GM21786 (cell line): Measurements from ENCODE around the gene MFNG.
"Not testable (repeated sequence)": the region's sequence is repeated elsewhere in the genome, so short reads cannot be mapped to it uniquely, and the experiment has no call there.

Experiments
- ATAC-seq: cut with Tn5 transposase; IDR thresholded peaks from one replicate; pipeline ENCODE4 v1.9.1; 2021; ENCODE audit not compliant: unreplicated experiment

MFNG gene

GRCh38 chr22:37486224-37486845, at the start of gene MFNG:
MFNG (minus strand) TSS chr22:37486384; CDS start chr22:37486177, 207 bp downstream.
- peak; percentile 63 for ATAC-seq

GRCh38 chr22:37535159-37535558, 49.0 kb upstream of the MFNG start:
- ATAC-seq, result no peak

- no peak for ATAC-seq
Measured at GRCh38 chr22:37534445-37534844, 48.3 kb upstream of the MFNG start.

- no peak for ATAC-seq
Measured at GRCh38 chr22:37533995-37534394, 47.8 kb upstream of the MFNG start.

GRCh38 chr22:37529652-37530345, 43.6 kb upstream of the MFNG start:
- ATAC-seq, result no peak

- ATAC-seq, result not testable (repeated sequence)
Measured at GRCh38 chr22:37527952-37528351, 41.8 kb upstream of the MFNG start.

- not testable (repeated sequence) for ATAC-seq
Measured at GRCh38 chr22:37527081-37527752, 41.0 kb upstream of the MFNG start.

- no peak for ATAC-seq
Measured at GRCh38 chr22:37526376-37526775, 40.2 kb upstream of the MFNG start.

- ATAC-seq, result no peak
Measured at GRCh38 chr22:37525746-37526350, 39.7 kb upstream of the MFNG start.

- no peak for ATAC-seq
Measured at GRCh38 chr22:37525073-37525745, 39.0 kb upstream of the MFNG start.

- ATAC-seq, result no peak
Measured at GRCh38 chr22:37522482-37522881, 36.3 kb upstream of the MFNG start.

GRCh38 chr22:37521236-37521739, 35.1 kb upstream of the MFNG start:
- no peak for ATAC-seq

GRCh38 chr22:37520776-37521191, 34.6 kb upstream of the MFNG start:
- no peak for ATAC-seq

- no peak for ATAC-seq
Measured at GRCh38 chr22:37519268-37520195, 33.3 kb upstream of the MFNG start, which contains the start of gene CARD10. CARD10 (minus strand) TSS chr22:37519415; CDS start chr22:37519200, 215 bp downstream.

GRCh38 chr22:37518509-37519267, 32.5 kb upstream of the MFNG start:
- ATAC-seq, result no peak

GRCh38 chr22:37517826-37518450, 31.8 kb upstream of the MFNG start:
- no peak for ATAC-seq

- ATAC-seq, result no peak
Measured at GRCh38 chr22:37516456-37516855, 30.3 kb upstream of the MFNG start.

GRCh38 chr22:37515901-37516300, 29.7 kb upstream of the MFNG start:
- no peak for ATAC-seq
